Globus pallidus (tissue), 1 donor: ENCODE results near the gene ADH5.
"Not testable (repeated sequence)": the region's sequence is repeated elsewhere in the genome, so short reads cannot be mapped to it uniquely, and the experiment has no call there.

ENCODE experiments used
- DNase-seq: peaks from one replicate; pipeline ENCODE4 v3.0.0-alpha.2; 2015; ENCODE audit warnings: low spot score

Gene ADH5

GRCh38 chr4:99029018-99029735 is 59.4 kb downstream of the ADH5 start:
- no peak for DNase-seq

GRCh38 chr4:99028187-99028586 is 60.4 kb downstream of the ADH5 start:
- no peak for DNase-seq

GRCh38 chr4:99027304-99027703 is 61.3 kb downstream of the ADH5 start:
- DNase-seq: no peak

GRCh38 chr4:99025506-99025905 is 63.1 kb downstream of the ADH5 start:
- no peak for DNase-seq

- no peak for DNase-seq
Observed at GRCh38 chr4:99024481-99025275, 63.9 kb downstream of the ADH5 start.

GRCh38 chr4:99023800-99024251 is 64.8 kb downstream of the ADH5 start:
- DNase-seq: not testable (repeated sequence)

- DNase-seq: no peak
Observed at GRCh38 chr4:99022566-99022965, 66.0 kb downstream of the ADH5 start.

GRCh38 chr4:99021386-99021785 is 67.2 kb downstream of the ADH5 start:
- DNase-seq: no peak
